ENCODE measurements around the gene NEU4. TPM values are rescaled to one million over a fixed set of nuclear protein-coding genes. Genes with fewer than 3 reads are reported as not detected.
"Not testable (repeated sequence)": the region's sequence is repeated elsewhere in the genome, so short reads cannot be mapped to it uniquely, and the experiment has no call there.

Gene NEU4
- total RNA-seq, 1 experiment from 2014 or later, result 10.0 TPM

DNA sequence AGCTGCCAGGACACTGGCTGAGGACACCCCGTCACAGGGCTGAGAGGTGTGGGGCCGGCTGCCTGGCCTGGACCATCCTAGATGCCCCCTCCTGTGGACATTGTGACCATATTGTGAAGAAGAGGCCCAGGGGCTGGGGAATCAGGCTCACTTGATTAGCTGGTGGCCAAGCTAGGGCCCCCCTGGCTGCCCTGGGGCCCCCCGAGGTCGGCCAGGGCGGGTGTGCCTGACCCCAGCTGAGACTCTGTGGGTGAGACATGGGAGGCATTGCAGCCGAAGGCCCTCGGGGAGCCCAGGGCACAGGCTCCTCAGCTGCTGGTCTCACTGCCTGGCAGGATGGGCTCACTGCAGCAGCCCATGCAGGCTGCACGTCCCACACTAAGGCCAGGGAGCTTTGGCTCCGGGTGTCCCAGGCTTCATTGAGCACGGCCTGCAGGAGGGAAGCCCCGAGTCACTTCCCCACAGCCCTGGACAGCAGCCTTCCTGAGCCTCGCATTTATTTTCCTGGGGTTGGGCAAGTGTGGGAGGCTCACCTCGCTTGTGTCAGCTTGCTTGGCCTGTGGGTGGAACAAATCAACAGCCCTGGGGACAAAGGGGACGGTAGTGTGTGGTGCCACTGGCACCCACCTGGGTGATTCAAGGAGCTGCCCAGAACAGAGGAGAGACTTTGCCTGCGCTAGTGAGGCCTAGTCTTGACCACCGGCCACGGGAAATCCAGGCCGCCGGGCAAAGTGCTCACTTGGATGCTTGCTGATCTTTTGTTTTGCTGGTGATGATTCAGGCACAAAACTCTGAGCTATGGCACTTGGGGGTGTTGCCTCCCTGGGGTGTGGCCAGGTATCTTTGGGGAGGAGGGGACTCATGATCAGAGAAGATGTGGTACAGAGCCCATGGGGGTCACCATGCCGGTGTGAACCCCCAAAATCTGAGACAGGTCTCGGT lies 31.0 kb upstream of the NEU4 start:
- Histone ChIP-seq H3K9me3 (ENCODE audit: control insufficient read depth, insufficient read depth, low read depth, low read length) (peaks cover 6% of the 10 kb centered on the region; the same call in 1 of the 2 replicates), H3K4me1 (ENCODE audit: control insufficient read depth, insufficient read depth, low read length) (peaks cover 28% of the 10 kb centered on the region), H3K4me3 (ENCODE audit: low read depth in 2 of 2, low read length in 2 of 2) (no peak overlapping the region), H3K27me3 (ENCODE audit: control insufficient read depth, insufficient read depth, low read length) (no peaks in the 10 kb centered on the region), H3K36me3 (ENCODE audit: control insufficient read depth, insufficient read depth, low read length) (no peaks in the 10 kb centered on the region), H3K27ac (ENCODE audit: low read length) (no peak overlapping the region; the same call in 1 of the 2 replicates)
- ATAC-seq (peak; percentile 27; the same call in 1 of the 2 replicates), DNase-seq (ENCODE audit: low read depth, low spot score) (no peak)
- TF ChIP-seq POLR2AphosphoS5 (IDR thresholded peaks at IDR 0.05; ENCODE audit: low read depth, low read length) (no peak), TCF7L2 (IDR thresholded peaks at IDR 0.05; ENCODE audit: low read depth, low read length) (no peak), SIN3A (IDR thresholded peaks at IDR 0.05; ENCODE audit: borderline replicate concordance, insufficient read depth, low read depth, low read length) (no peak), REST (IDR thresholded peaks at IDR 0.05; ENCODE audit: insufficient read depth in 1 of 2, low read depth in 2 of 2, low read length in 1 of 2) (no peak)
- TF ChIP-seq, protein P1, sequence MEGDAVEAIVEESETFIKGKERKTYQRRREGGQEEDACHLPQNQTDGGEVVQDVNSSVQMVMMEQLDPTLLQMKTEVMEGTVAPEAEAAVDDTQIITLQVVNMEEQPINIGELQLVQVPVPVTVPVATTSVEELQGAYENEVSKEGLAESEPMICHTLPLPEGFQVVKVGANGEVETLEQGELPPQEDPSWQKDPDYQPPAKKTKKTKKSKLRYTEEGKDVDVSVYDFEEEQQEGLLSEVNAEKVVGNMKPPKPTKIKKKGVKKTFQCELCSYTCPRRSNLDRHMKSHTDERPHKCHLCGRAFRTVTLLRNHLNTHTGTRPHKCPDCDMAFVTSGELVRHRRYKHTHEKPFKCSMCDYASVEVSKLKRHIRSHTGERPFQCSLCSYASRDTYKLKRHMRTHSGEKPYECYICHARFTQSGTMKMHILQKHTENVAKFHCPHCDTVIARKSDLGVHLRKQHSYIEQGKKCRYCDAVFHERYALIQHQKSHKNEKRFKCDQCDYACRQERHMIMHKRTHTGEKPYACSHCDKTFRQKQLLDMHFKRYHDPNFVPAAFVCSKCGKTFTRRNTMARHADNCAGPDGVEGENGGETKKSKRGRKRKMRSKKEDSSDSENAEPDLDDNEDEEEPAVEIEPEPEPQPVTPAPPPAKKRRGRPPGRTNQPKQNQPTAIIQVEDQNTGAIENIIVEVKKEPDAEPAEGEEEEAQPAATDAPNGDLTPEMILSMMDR (IDR thresholded peaks at IDR 0.05), result no peak
- ChIA-PET CTCF (interaction anchor here (0.5 kb wide), 1 partner anchor 47 kb away, joined by 9 read pairs; no protein-coding TSS in a partner anchor), POLR2A (no interaction called here)
- in situ Hi-C loops (cut with HindIII; ENCODE audit: low pct_unique_long_range_greater_than_20kb, low sequenced_read_pairs), result no loop called here
- intact Hi-C loops (cut with micrococcal nuclease; ENCODE audit: unreplicated experiment), result no loop called here
- no TSS peak for BruUV-seq (replicated peaks)

DNA sequence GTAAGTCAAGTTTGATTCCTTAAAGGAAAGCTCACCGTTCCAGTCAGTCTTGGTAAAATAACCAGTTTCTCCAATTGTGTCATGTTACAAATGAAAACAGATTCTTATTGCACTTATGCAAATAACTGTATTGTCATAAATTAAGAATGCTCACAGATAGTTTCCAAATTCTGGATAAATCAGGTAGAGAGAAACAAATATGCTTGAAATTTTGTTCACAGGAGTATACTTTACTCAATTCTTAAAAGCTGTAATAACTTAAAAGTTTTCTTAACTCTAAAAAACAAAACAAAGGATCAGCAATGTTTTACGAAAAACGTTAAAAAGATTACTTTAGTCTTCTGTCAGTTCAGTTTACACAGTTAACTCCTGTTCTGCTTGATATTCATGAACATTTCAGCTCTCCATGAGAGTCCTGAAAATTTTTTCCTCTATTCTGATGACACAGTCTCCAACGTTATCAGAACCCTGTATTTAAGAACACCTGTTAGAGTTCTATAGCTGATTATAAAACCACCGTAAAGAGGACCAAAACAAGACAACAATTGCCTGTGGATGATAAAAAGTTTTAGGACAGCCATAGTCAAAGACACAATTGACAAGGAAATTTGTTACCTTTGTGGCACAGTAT lies 27.9 kb upstream of the NEU4 start:
- CTCF ChIA-PET, result no interaction called here
- DNase-seq (ENCODE audit: low read depth, low spot score) (no peak), ATAC-seq (no peak)
- intact Hi-C loops (cut with micrococcal nuclease; ENCODE audit: unreplicated experiment), result no loop called here
- TF ChIP-seq, protein P1 (IDR thresholded peaks at IDR 0.05), result no peak
- no peak for TF ChIP-seq TCF7L2 (IDR thresholded peaks at IDR 0.05; ENCODE audit: low read depth, low read length)
- no peak for TF ChIP-seq SIN3A (IDR thresholded peaks at IDR 0.05; ENCODE audit: borderline replicate concordance, insufficient read depth, low read depth, low read length)
- no peak for TF ChIP-seq POLR2AphosphoS5 (IDR thresholded peaks at IDR 0.05; ENCODE audit: low read depth, low read length)
- no peak for TF ChIP-seq REST (IDR thresholded peaks at IDR 0.05; ENCODE audit: insufficient read depth in 1 of 2, low read depth in 2 of 2, low read length in 1 of 2)
- in situ Hi-C loops (cut with HindIII; ENCODE audit: low pct_unique_long_range_greater_than_20kb, low sequenced_read_pairs), result no loop called here
- H3K36me3 ChIP-seq (ENCODE audit: control insufficient read depth, insufficient read depth, low read length), result no peaks in the 10 kb centered on the region
- no peak overlapping the region for H3K4me3 ChIP-seq (ENCODE audit: low read depth in 2 of 2, low read length in 2 of 2)
- no peak overlapping the region for H3K27ac ChIP-seq (ENCODE audit: low read length)
- POLR2A ChIA-PET, result no interaction called here
- H3K4me1 ChIP-seq (ENCODE audit: control insufficient read depth, insufficient read depth, low read length), result peaks cover 4% of the 10 kb centered on the region; the same call in 1 of the 2 replicates
- no peaks in the 10 kb centered on the region for H3K27me3 ChIP-seq (ENCODE audit: control insufficient read depth, insufficient read depth, low read length)
- H3K9me3 ChIP-seq (ENCODE audit: control insufficient read depth, insufficient read depth, low read depth, low read length), result peaks cover 11% of the 10 kb centered on the region; the same call in 1 of the 2 replicates
- no TSS peak for BruUV-seq (replicated peaks)

GRCh38 chr2:241782053-241782452 lies 26.9 kb upstream of the NEU4 start:
- DNase-seq (ENCODE audit: low read depth, low spot score); H3K4me3 ChIP-seq (ENCODE audit: low read depth in 2 of 2, low read length in 2 of 2); ATAC-seq; CTCF ChIA-PET; BruUV-seq (replicated peaks); H3K27ac ChIP-seq (ENCODE audit: low read length); in situ Hi-C loops (cut with HindIII; ENCODE audit: low pct_unique_long_range_greater_than_20kb, low sequenced_read_pairs); H3K4me1 ChIP-seq (ENCODE audit: control insufficient read depth, insufficient read depth, low read length); H3K36me3 ChIP-seq (ENCODE audit: control insufficient read depth, insufficient read depth, low read length); H3K27me3 ChIP-seq (ENCODE audit: control insufficient read depth, insufficient read depth, low read length); intact Hi-C loops (cut with micrococcal nuclease; ENCODE audit: unreplicated experiment); POLR2A ChIA-PET: not testable (repeated sequence)
- H3K9me3 ChIP-seq (ENCODE audit: control insufficient read depth, insufficient read depth, low read depth, low read length), result peaks cover 11% of the 10 kb centered on the region; the same call in 1 of the 2 replicates

Measured in Panc1 (cell line).